H1 (cell line): ENCODE results near the gene NME7. TPM values are rescaled to one million over a fixed set of nuclear protein-coding genes. Genes with fewer than 3 reads are reported as not detected.

Source experiments
- CTCF ChIA-PET: fragments of 300-600 bp; sonication (Branson Sonifier 250); formaldehyde crosslinking; loops from one replicate; lab custom pipeline; 2021; ENCODE audit not compliant: partially characterized antibody; lab: Charles Lee
- POLR2A ChIA-PET: fragments of 300-600 bp; sonication (Branson Sonifier 250); formaldehyde crosslinking; loops from one replicate; lab custom pipeline; 2021; ENCODE audit warnings: inconsistent platforms; ENCODE audit not compliant: partially characterized antibody; lab: Charles Lee
- DNase-seq, 2 experiments: peaks; one replicate each; pipeline versions ENCODE4 v3.0.0 to v3.0.0-alpha.2; 2010 to 2022; ENCODE audit warnings: low spot score in 2 of 2, low read depth in 1 of 2, mixed read lengths in 1 of 2
- FAIRE-seq: peaks from 2 replicates; lab custom pipeline; 2011; peaks lifted over from hg19 to GRCh38; lab: Jason Lieb, UNC
- H2AFZ ChIP-seq: 2 replicates; pipeline ENCODE4 v1.8.1; 2012; ENCODE audit warnings: low read length, inconsistent platforms
- H2AK5ac ChIP-seq: 2 replicates; pipeline ENCODE4 v1.6.1; 2013; ENCODE audit warnings: low read depth, low read length
- H2BK120ac ChIP-seq: replicated peaks from 2 replicates; pipeline ENCODE3; 2013; ENCODE audit warnings: low read depth, low read length, inconsistent platforms
- H2BK12ac ChIP-seq: 2 replicates; pipeline ENCODE4 v1.6.1; 2013; ENCODE audit warnings: low read depth, low read length
- H2BK15ac ChIP-seq: 2 replicates; pipeline ENCODE4 v1.6.1; 2013; ENCODE audit warnings: low read length
- H2BK20ac ChIP-seq: 2 replicates; pipeline ENCODE4 v1.6.1; 2013; ENCODE audit warnings: low read length
- H2BK5ac ChIP-seq: 2 replicates; pipeline ENCODE4 v1.6.1; 2013; ENCODE audit warnings: low read depth, low read length
- H3K14ac ChIP-seq: 2 replicates; pipeline ENCODE4 v1.6.1; 2013; ENCODE audit warnings: inconsistent platforms; ENCODE audit not compliant: insufficient read length
- H3K18ac ChIP-seq: 2 replicates; pipeline ENCODE4 v1.6.1; 2013; ENCODE audit warnings: low read length; ENCODE audit errors: extremely low read depth
- H3K23ac ChIP-seq: 2 replicates; pipeline ENCODE4 v1.6.1; 2013; ENCODE audit warnings: inconsistent platforms; ENCODE audit not compliant: insufficient read length
- H3K23me2 ChIP-seq: 2 replicates; pipeline ENCODE4 v1.6.1; 2013; ENCODE audit warnings: low read depth, low read length
- H3K27ac ChIP-seq: 2 replicates; pipeline ENCODE4 v1.6.1; 2011; ENCODE audit warnings: low read depth, low read length, inconsistent platforms
- H3K27me3 ChIP-seq, 4 experiments: replicated peaks in 1 of 4; 1 replicate in 1 of 4; 2 replicates in 3 of 4; pipeline versions ENCODE4 v1.6.1 to v1.8.1; 2011 to 2013; ENCODE audit warnings: low read length in 3 of 4, mild to moderate bottlenecking in 3 of 4, inconsistent platforms in 2 of 4, mixed read lengths in 2 of 4, moderate library complexity in 1 of 4; ENCODE audit not compliant: control insufficient read depth in 3 of 4, insufficient read depth in 3 of 4; ENCODE audit errors: extremely low read depth in 1 of 4
- H3K36me3 ChIP-seq, 4 experiments: 2 replicates each; pipeline versions ENCODE4 v1.6.1 to v1.8.1; 2011 to 2013; ENCODE audit warnings: mild to moderate bottlenecking in 4 of 4, low read length in 3 of 4, moderate library complexity in 2 of 4, control low read depth in 1 of 4, inconsistent platforms in 1 of 4; ENCODE audit not compliant: insufficient read depth in 4 of 4, control insufficient read depth in 2 of 4
- H3K4ac ChIP-seq: replicated peaks from 2 replicates; pipeline ENCODE3; 2013; ENCODE audit warnings: low read length, low read depth, mixed read lengths, inconsistent platforms; ENCODE audit not compliant: insufficient read length
- H3K4me1 ChIP-seq, 4 experiments: replicated peaks in 1 of 4; 1 replicate in 1 of 4; 2 replicates in 3 of 4; pipeline versions ENCODE4 v1.6.1 to v1.8.1; 2011 to 2013; ENCODE audit warnings: low read length in 3 of 4, inconsistent platforms in 2 of 4, mixed read lengths in 1 of 4; ENCODE audit not compliant: insufficient read depth in 4 of 4, control insufficient read depth in 3 of 4
- H3K4me2 ChIP-seq, 2 experiments: 2 replicates each; pipeline versions ENCODE4 v1.6.1 to v1.8.1; 2011 to 2013; ENCODE audit warnings: low read depth in 2 of 2, low read length in 2 of 2, control low read depth in 1 of 2, inconsistent platforms in 1 of 2, mild to moderate bottlenecking in 1 of 2; ENCODE audit not compliant: insufficient read depth in 1 of 2
- H3K4me3 ChIP-seq, 4 experiments: fragments of 200-600, 300-600 bp in 1 of 4; sonication (generic), shearing (Covaris generic), sonication (Bioruptor Twin) in 1 of 4; 2 replicates each; pipeline versions ENCODE4 v1.5.1 to v1.8.1; 2011 to 2016; ENCODE audit warnings: low read length in 4 of 4, low read depth in 3 of 4, control low read depth in 2 of 4, inconsistent platforms in 2 of 4, mild to moderate bottlenecking in 2 of 4, mixed read lengths in 1 of 4, moderate library complexity in 1 of 4; ENCODE audit not compliant: insufficient read depth in 2 of 4; ENCODE audit errors: extremely low read depth in 1 of 4
- H3K56ac ChIP-seq: replicated peaks from 2 replicates; pipeline ENCODE3; 2013; ENCODE audit warnings: low read depth, mild to moderate bottlenecking, mixed read lengths, low read length, inconsistent platforms; ENCODE audit not compliant: insufficient read length
- H3K79me1 ChIP-seq: 2 replicates; pipeline ENCODE4 v1.6.1; 2013; ENCODE audit warnings: low read depth, low read length, control low read depth
- H3K79me2 ChIP-seq, 2 experiments: 2 replicates each; pipeline versions ENCODE4 v1.6.1 to v1.8.1; 2012 to 2013; ENCODE audit warnings: low read length in 2 of 2, mild to moderate bottlenecking in 2 of 2, inconsistent platforms in 1 of 2; ENCODE audit not compliant: insufficient read depth in 2 of 2, control insufficient read depth in 1 of 2
- H3K9ac ChIP-seq, 4 experiments: replicated peaks in 1 of 4; 1 replicate in 1 of 4; 2 replicates in 3 of 4; pipeline versions ENCODE4 v1.6.1 to v1.8.1; 2011 to 2013; ENCODE audit warnings: low read depth in 3 of 4, low read length in 3 of 4, control low read depth in 2 of 4, mild to moderate bottlenecking in 2 of 4, moderate library complexity in 2 of 4, inconsistent platforms in 1 of 4; ENCODE audit errors: extremely low read depth in 1 of 4
- H3K9me3 ChIP-seq, 2 experiments: 2 replicates each; pipeline versions ENCODE4 v1.6.1 to v1.8.1; 2012 to 2013; ENCODE audit warnings: mild to moderate bottlenecking in 2 of 2, moderate library complexity in 2 of 2, control low read depth in 1 of 2, inconsistent platforms in 1 of 2, low read depth in 1 of 2, low read length in 1 of 2, mixed read lengths in 1 of 2; ENCODE audit not compliant: insufficient read depth in 2 of 2
- H4K20me1 ChIP-seq, 2 experiments: replicated peaks in 1 of 2; 2 replicates each; pipeline versions ENCODE3 to v1.8.1; 2011 to 2013; ENCODE audit warnings: inconsistent platforms in 2 of 2, low read length in 2 of 2, mild to moderate bottlenecking in 1 of 2; ENCODE audit not compliant: insufficient read depth in 2 of 2, control insufficient read depth in 1 of 2
- H4K5ac ChIP-seq: 2 replicates; pipeline ENCODE4 v1.6.1; 2013; ENCODE audit warnings: low read length, low read depth, mixed read lengths, inconsistent platforms; ENCODE audit not compliant: insufficient read length
- H4K8ac ChIP-seq: 2 replicates; pipeline ENCODE4 v1.8.0; 2013; ENCODE audit warnings: mild to moderate bottlenecking, moderate library complexity, low read length, inconsistent platforms; ENCODE audit not compliant: insufficient read depth; ENCODE audit errors: extremely low read depth
- H4K91ac ChIP-seq: replicated peaks from 2 replicates; pipeline ENCODE3; 2013; ENCODE audit warnings: low read length, mixed read lengths, inconsistent platforms; ENCODE audit not compliant: insufficient read length
- SP2 ChIP-seq: IDR thresholded peaks from 2 replicates; pipeline ENCODE4 v1.6.1; 2012; ENCODE audit warnings: mild to moderate bottlenecking, low read length, inconsistent platforms
- WGBS, 2 experiments: shearing (Covaris generic) in 1 of 2; methylation state at CpG; one replicate each; pipeline versions ENCODE4 v1.1.6 to v1.1.7; 2013 to 2015; ENCODE audit warnings: low lambda C conversion rate in 2 of 2, mixed read lengths in 2 of 2, inconsistent platforms in 1 of 2, low coverage in 1 of 2, missing lambda C conversion rate in 1 of 2; ENCODE audit not compliant: insufficient replicate concordance in 2 of 2, insufficient coverage in 1 of 2, insufficient read length in 1 of 2; ENCODE audit errors: extremely low coverage in 1 of 2, missing lambda C conversion rate in 1 of 2; 5-methylcytosine and 5-hydroxymethylcytosine counted together
- polyA plus RNA-seq, 7 experiments: library from polyadenylated mRNA; depleted of rRNA in 3 of 7; stranded (reverse) in 5 of 7; unstranded in 2 of 7; fragments of >200 nt in 5 of 7; fragments of 200-250 nt in 2 of 7; gene quantifications; 1 replicate in 5 of 7; 2 replicates in 1 of 7; 4 replicates in 1 of 7; pipeline versions ENCODE4 v1.2.1 to v1.2.3, GENCODE V29; 2011 to 2013; ENCODE audit warnings: missing spikeins in 2 of 7, mixed read lengths in 2 of 7
- total RNA-seq: library from RNA; stranded (reverse); fragmentation: NEBNext Ultra II Directional; extraction: Animal tissue kit (Norgen Biotek cat#: 25700); gene quantifications from 2 replicates; pipeline ENCODE4 v1.2.1, GENCODE V29; 2021

Gene NME7
- total and polyA plus RNA-seq, 2 of the 8 experiments (the other 6 are each of a cell fraction or from before 2014, with no cell fraction given) = 11.6 to 28.5 TPM

GRCh38 chr1:169395955-169396354, 28.4 kb upstream of the NME7 start:
- peaks cover 0 to 4% (median under 1%) of the 10 kb centered on the region in 4 experiments; a peak in 3 of 8 replicates for H3K36me3 ChIP-seq
- no peak overlapping the region for H2BK12ac ChIP-seq
- H2AFZ ChIP-seq = no peak overlapping the region
- 0 out of 4 replicates have a peak, but pooled peaks cover 0 to 3% of the 10 kb centered on the region in 2 experiments for H3K9me3 ChIP-seq
- H3K23ac ChIP-seq = no peak overlapping the region
- H3K23me2 ChIP-seq = no peaks in the 10 kb centered on the region
- no peaks in the 10 kb centered on the region for H3K4me1 ChIP-seq
- no peak overlapping the region for H3K4me3 ChIP-seq
- no peaks in the 10 kb centered on the region for H3K79me1 ChIP-seq
- H2BK5ac ChIP-seq = no peak overlapping the region
- DNase-seq (no peak), FAIRE-seq (no peak)
- no peak overlapping the region for H4K5ac ChIP-seq
- H3K4ac ChIP-seq = no peak overlapping the region
- H3K4me2 ChIP-seq = no peak overlapping the region
- TF ChIP-seq SP2 = no peak
- no peak overlapping the region for H2BK20ac ChIP-seq
- ChIA-PET POLR2A (no interaction called here), CTCF (no interaction called here)
- no peak overlapping the region for H2BK15ac ChIP-seq
- no peak overlapping the region for H2AK5ac ChIP-seq
- no peak overlapping the region for H3K18ac ChIP-seq
- no peak overlapping the region for H2BK120ac ChIP-seq
- H3K56ac ChIP-seq = no peak overlapping the region
- no peaks in the 10 kb centered on the region for H3K79me2 ChIP-seq
- 92% methylated on average over 3 of the region's 3 CpGs; no CpG with 5 or more reads in 1 of the 2 experiments for WGBS, 2 experiments
- no peaks in the 10 kb centered on the region for H4K20me1 ChIP-seq
- H4K8ac ChIP-seq = no peak overlapping the region
- H3K14ac ChIP-seq = no peak overlapping the region
- H3K27ac ChIP-seq = no peak overlapping the region
- no peak overlapping the region for H3K9ac ChIP-seq
- H4K91ac ChIP-seq = no peak overlapping the region
- no peaks in the 10 kb centered on the region for H3K27me3 ChIP-seq
